GDM1 (cell line): ENCODE data around the gene CCDC167.

Source experiments
- DNase-seq: peaks from one replicate; lab custom pipeline; 2025; lab: John Stamatoyannopoulos, UW

CCDC167 gene

GRCh38 chr6:37499433-37500293, at the start of gene CCDC167:
Gene CCDC167, minus strand, starts transcription at chr6:37499893. Its CDS starts 30 bp downstream, at chr6:37499863.
- peak; percentile 96 for DNase-seq

- DNase-seq, result no peak
Measured at GRCh38 chr6:37549154-37549553, 49.5 kb upstream of the CCDC167 start.

GRCh38 chr6:37548067-37548674, 48.5 kb upstream of the CCDC167 start:
- DNase-seq, result no peak

GRCh38 chr6:37547564-37548061, 47.9 kb upstream of the CCDC167 start:
- no peak for DNase-seq

- no peak for DNase-seq
Measured at GRCh38 chr6:37546141-37546871, 46.6 kb upstream of the CCDC167 start.

- DNase-seq, result no peak
Measured at GRCh38 chr6:37544530-37544929, 44.8 kb upstream of the CCDC167 start.

- DNase-seq, result no peak
Measured at GRCh38 chr6:37543361-37543760, 43.7 kb upstream of the CCDC167 start.

GRCh38 chr6:37541346-37541745, 41.7 kb upstream of the CCDC167 start:
- DNase-seq, result no peak

GRCh38 chr6:37540390-37540789, 40.7 kb upstream of the CCDC167 start:
- DNase-seq, result peak; percentile 56

- no peak for DNase-seq
Measured at GRCh38 chr6:37540029-37540352, 40.3 kb upstream of the CCDC167 start.

GRCh38 chr6:37539171-37540028, 39.7 kb upstream of the CCDC167 start:
- no peak for DNase-seq

GRCh38 chr6:37538107-37538506, 38.4 kb upstream of the CCDC167 start:
- no peak for DNase-seq

GRCh38 chr6:37537548-37537947, 37.9 kb upstream of the CCDC167 start:
- no peak for DNase-seq

GRCh38 chr6:37536491-37537190, 36.9 kb upstream of the CCDC167 start:
- no peak for DNase-seq

- no peak for DNase-seq
Measured at GRCh38 chr6:37535759-37536490, 36.2 kb upstream of the CCDC167 start.

GRCh38 chr6:37535428-37535758, 35.7 kb upstream of the CCDC167 start:
- no peak for DNase-seq

- no peak for DNase-seq
Measured at GRCh38 chr6:37534893-37535292, 35.2 kb upstream of the CCDC167 start.

GRCh38 chr6:37532122-37532521, 32.4 kb upstream of the CCDC167 start:
- no peak for DNase-seq

- no peak for DNase-seq
Measured at GRCh38 chr6:37531437-37532036, 31.8 kb upstream of the CCDC167 start.

- DNase-seq, result no peak
Measured at GRCh38 chr6:37531026-37531425, 31.3 kb upstream of the CCDC167 start.
